Mucosa of gallbladder (tissue), 1 donor: ENCODE measurements around the gene PAFAH1B2. TPM values are rescaled to one million over a fixed set of nuclear protein-coding genes. Genes with fewer than 3 reads are reported as not detected.

ENCODE experiments used
- DNase-seq: peaks from one replicate; pipeline ENCODE4 v3.0.0-alpha.2; 2020; ENCODE audit warnings: low spot score
- total RNA-seq: library from RNA; stranded (reverse); gene quantifications from one replicate; pipeline ENCODE4 v1.2.1, GENCODE V29; 2021
- donor health status: DM: no; HTN: no; CAD: no.

PAFAH1B2 gene
- total RNA-seq, 1 donor from 2014 or later: 73.9 TPM

GRCh38 chr11:117188620-117189081 lies 44.6 kb downstream of the PAFAH1B2 start:
- no peak for DNase-seq

- DNase-seq: no peak
These were observed 45.3 kb downstream of the PAFAH1B2 start for GRCh38 chr11:117189191-117189940.

- no peak for DNase-seq
These were observed 46.0 kb downstream of the PAFAH1B2 start for GRCh38 chr11:117189941-117190544.

- no peak for DNase-seq
These were observed 47.8 kb downstream of the PAFAH1B2 start for GRCh38 chr11:117191680-117192400.

GRCh38 chr11:117192401-117192875 lies 48.4 kb downstream of the PAFAH1B2 start:
- DNase-seq: no peak

- DNase-seq: no peak
These were observed 49.3 kb downstream of the PAFAH1B2 start for GRCh38 chr11:117193130-117194020.

- DNase-seq: no peak
These were observed 50.2 kb downstream of the PAFAH1B2 start for GRCh38 chr11:117194267-117194666.

GRCh38 chr11:117195258-117195657 lies 51.2 kb downstream of the PAFAH1B2 start:
- DNase-seq: no peak

- no peak for DNase-seq
These were observed 51.7 kb downstream of the PAFAH1B2 start for GRCh38 chr11:117195761-117196160.

- DNase-seq: no peak
These were observed 52.9 kb downstream of the PAFAH1B2 start for GRCh38 chr11:117197006-117197405.

GRCh38 chr11:117197516-117198456 lies 53.7 kb downstream of the PAFAH1B2 start:
- DNase-seq: peak; percentile 48

- DNase-seq: no peak
These were observed 54.5 kb downstream of the PAFAH1B2 start for GRCh38 chr11:117198613-117199012.

- DNase-seq: peak; percentile 82
These were observed 55.2 kb downstream of the PAFAH1B2 start, which contains the start of gene TAGLN for GRCh38 chr11:117199053-117199915. Gene TAGLN (plus strand): TSS chr11:117199370. CDS start chr11:117203014, 3,644 bp downstream.

- DNase-seq: no peak
These were observed 56.1 kb downstream of the PAFAH1B2 start for GRCh38 chr11:117199916-117200812.

GRCh38 chr11:117200813-117201657 lies 56.9 kb downstream of the PAFAH1B2 start:
- DNase-seq: no peak

GRCh38 chr11:117201658-117202305 lies 57.7 kb downstream of the PAFAH1B2 start:
- DNase-seq: no peak
